HepG2 (cell line): ENCODE data around the gene PNPLA2. TPM values are rescaled to one million over a fixed set of nuclear protein-coding genes. Genes with fewer than 3 reads are reported as not detected.

ENCODE experiments used
- ARID4A ChIP-seq: sonication (generic); formaldehyde crosslinking; IDR thresholded peaks from 2 replicates; pipeline ENCODE4 v1.5.0; 2020; ENCODE audit warnings: mild to moderate bottlenecking, missing genetic modification reagents, borderline replicate concordance
- CENPBD1 ChIP-seq: sonication (generic); formaldehyde crosslinking; IDR thresholded peaks from 2 replicates; pipeline ENCODE4 v1.8.0; 2022; ENCODE audit warnings: missing genetic modification reagents, low read depth, mild to moderate bottlenecking, borderline replicate concordance
- IKZF5 ChIP-seq: IDR thresholded peaks from 2 replicates; pipeline ENCODE4 v1.6.1; 2018; ENCODE audit warnings: missing genetic modification reagents, mild to moderate bottlenecking, missing compliant biosample characterization
- MED13 ChIP-seq: sonication (generic); formaldehyde crosslinking; IDR thresholded peaks from 2 replicates; pipeline ENCODE4 v1.5.0; 2020; ENCODE audit warnings: missing genetic modification reagents
- NR2C2 ChIP-seq: sonication (generic); formaldehyde crosslinking; IDR thresholded peaks from 2 replicates; pipeline ENCODE4 v1.4.0; 2020; ENCODE audit warnings: missing genetic modification reagents, mild to moderate bottlenecking, moderate library complexity, borderline replicate concordance
- PATZ1 ChIP-seq: sonication (generic); formaldehyde crosslinking; IDR thresholded peaks from 2 replicates; pipeline ENCODE4 v1.4.0; 2020; ENCODE audit warnings: missing genetic modification reagents
- TBL1XR1 ChIP-seq: fragments of 150-350 bp; IDR thresholded peaks from 2 replicates; pipeline ENCODE4 v1.6.1; 2014; ENCODE audit warnings: borderline replicate concordance, low read length; ENCODE audit not compliant: partially characterized antibody
- TP53 ChIP-seq: sonication (generic); formaldehyde crosslinking; conservative IDR thresholded peaks from 2 replicates; pipeline ENCODE4 v1.4.0; 2020; ENCODE audit warnings: missing genetic modification reagents
- ZFP36 ChIP-seq: fragments of 150-350 bp; IDR thresholded peaks from 2 replicates; pipeline ENCODE4 v1.6.1; 2018; ENCODE audit warnings: borderline replicate concordance, low read length, low read depth; ENCODE audit not compliant: partially characterized antibody
- ZNF18 ChIP-seq: sonication (generic); formaldehyde crosslinking; IDR thresholded peaks from 2 replicates; pipeline ENCODE4 v1.8.0; 2022; ENCODE audit warnings: mild to moderate bottlenecking, missing genetic modification reagents; ENCODE audit not compliant: insufficient replicate concordance
- ZNF83 ChIP-seq: sonication (generic); formaldehyde crosslinking; IDR thresholded peaks from 2 replicates; pipeline ENCODE4 v1.4.0; 2020; ENCODE audit warnings: missing genetic modification reagents, mild to moderate bottlenecking, borderline replicate concordance
- ZNF883 ChIP-seq: sonication (generic); formaldehyde crosslinking; IDR thresholded peaks from 2 replicates; pipeline ENCODE4 v1.5.1; 2020; ENCODE audit warnings: mild to moderate bottlenecking, missing genetic modification reagents; ENCODE audit errors: not compliant biosample characterization
- polyA plus RNA-seq, 8 experiments: library from polyadenylated mRNA; depleted of rRNA in 3 of 8; stranded (reverse) in 7 of 8; unstranded in 1 of 8; fragments of >200 nt; fragmentation: Illumina TruSeq in 4 of 8; extraction: Trizol in 4 of 8; gene quantifications; 2 replicates each; pipeline versions ENCODE4 v1.2.1 to v1.2.3, GENCODE V29; 2011 to 2016; ENCODE audit warnings: low read depth in 4 of 8, missing spikeins in 1 of 8, mixed read lengths in 1 of 8; ENCODE audit not compliant: insufficient read depth in 1 of 8
- total RNA-seq, 5 experiments: library from RNA; depleted of rRNA; stranded (reverse); fragments of >200 nt; fragmentation: Illumina TruSeq; extraction: Trizol; gene quantifications; 2 replicates each; pipeline ENCODE4 v1.2.3, GENCODE V29; 2016; ENCODE audit warnings: low read depth in 1 of 5

PNPLA2 gene
- total and polyA plus RNA-seq, 2 of the 13 experiments (the other 11 are each of a cell fraction or from before 2014, with no cell fraction given): 10.5 to 43.2 TPM

- peak; percentile 93 for TF ChIP-seq PATZ1 (CRISPR knock-in tag)
- TF ChIP-seq ZNF18: no peak
- TF ChIP-seq NR2C2 (CRISPR knock-in tag): peak; percentile 68
- TF ChIP-seq ZNF883 (CRISPR knock-in tag): no peak
- TF ChIP-seq MED13: no peak
- no peak for TF ChIP-seq TBL1XR1
- TF ChIP-seq ZNF83 (CRISPR knock-in tag): no peak
- TF ChIP-seq CENPBD1 (CRISPR knock-in tag): no peak
- TF ChIP-seq TP53: no peak
- TF ChIP-seq ARID4A (CRISPR knock-in tag): peak; percentile 86
- peak; percentile 39; the same call in 1 of the 2 replicates for TF ChIP-seq IKZF5 (CRISPR knock-in tag)
- TF ChIP-seq ZFP36: no peak
Measured at GRCh38 chr11:838441-839279, 19.9 kb downstream of the PNPLA2 start (continued).
